ENCODE results near the gene RPS5. TPM values are rescaled to one million over a fixed set of nuclear protein-coding genes. Genes with fewer than 3 reads are reported as not detected.
A peak's percentile ranks its signal among the peaks of the same experiment; 100 is the strongest.

Gene RPS5
- total and polyA plus RNA-seq, 9 of the 15 experiments (the other 6 are each of a cell fraction or from before 2014, with no cell fraction given): 1,228 to 3,570 (median 2,484) TPM

GRCh38 chr19:58387338-58388174 is 487 bp downstream of the RPS5 start (continued):
- 0 out of 2 replicates have a peak, but pooled peaks have one; percentile 78 for TF ChIP-seq PTBP1 (IDR thresholded peaks at IDR 0.05; ENCODE audit: low read depth, low read length)
- TF ChIP-seq ZEB2 (IDR thresholded peaks at IDR 0.05): peak; percentile 14; the same call in 1 of the 2 replicates
- no peak for TF ChIP-seq SP2 (IDR thresholded peaks at IDR 0.05; ENCODE audit: extremely low read depth, low read depth, low read length, poor library complexity, severe bottlenecking)
- peak; percentile 1; the same call in 1 of the 2 replicates for TF ChIP-seq GTF2E2 (tag; IDR thresholded peaks at IDR 0.05)
- TF ChIP-seq CHD1 (IDR thresholded peaks at IDR 0.05; ENCODE audit: low read length): peak; percentile 6
- no peak for TF ChIP-seq ZNF592 (IDR thresholded peaks at IDR 0.05)
- 0 out of 4 replicates have a peak, but pooled peaks of 1 of the 2 experiments have one; percentile 13 for TF ChIP-seq MLLT1 (IDR thresholded peaks at IDR 0.05)
- TF ChIP-seq, protein P1, sequence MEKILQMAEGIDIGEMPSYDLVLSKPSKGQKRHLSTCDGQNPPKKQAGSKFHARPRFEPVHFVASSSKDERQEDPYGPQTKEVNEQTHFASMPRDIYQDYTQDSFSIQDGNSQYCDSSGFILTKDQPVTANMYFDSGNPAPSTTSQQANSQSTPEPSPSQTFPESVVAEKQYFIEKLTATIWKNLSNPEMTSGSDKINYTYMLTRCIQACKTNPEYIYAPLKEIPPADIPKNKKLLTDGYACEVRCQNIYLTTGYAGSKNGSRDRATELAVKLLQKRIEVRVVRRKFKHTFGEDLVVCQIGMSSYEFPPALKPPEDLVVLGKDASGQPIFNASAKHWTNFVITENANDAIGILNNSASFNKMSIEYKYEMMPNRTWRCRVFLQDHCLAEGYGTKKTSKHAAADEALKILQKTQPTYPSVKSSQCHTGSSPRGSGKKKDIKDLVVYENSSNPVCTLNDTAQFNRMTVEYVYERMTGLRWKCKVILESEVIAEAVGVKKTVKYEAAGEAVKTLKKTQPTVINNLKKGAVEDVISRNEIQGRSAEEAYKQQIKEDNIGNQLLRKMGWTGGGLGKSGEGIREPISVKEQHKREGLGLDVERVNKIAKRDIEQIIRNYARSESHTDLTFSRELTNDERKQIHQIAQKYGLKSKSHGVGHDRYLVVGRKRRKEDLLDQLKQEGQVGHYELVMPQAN (IDR thresholded peaks at IDR 0.05; ENCODE audit: borderline replicate concordance): peak; percentile 97
- peak; percentile 63; the same call in 1 of the 2 replicates for TF ChIP-seq SP1 (CRISPR knock-in tag; IDR thresholded peaks at IDR 0.05)
- no peak for TF ChIP-seq ARID4B (CRISPR knock-in tag; IDR thresholded peaks at IDR 0.05)
